ENCODE results near the gene PDE2A. TPM values are rescaled to one million over a fixed set of nuclear protein-coding genes. Genes with fewer than 3 reads are reported as not detected.

Gene PDE2A
- total and polyA plus RNA-seq, 2 donors (not counting 3 experiments of a cell fraction or from before 2014, with no cell fraction given): 14.8 to 16.8 TPM

GRCh38 chr11:72719551-72719950 lies 45.3 kb upstream of the PDE2A start:
- H3K4me1 ChIP-seq (ENCODE audit: control insufficient read depth, extremely low read depth, insufficient read depth, low read length): peaks cover 25% of the 10 kb centered on the region
- POLR2A ChIA-PET: no interaction called here
- peaks cover 0 to 2% of the 10 kb centered on the region in 2 experiments for H3K36me3 ChIP-seq (ENCODE audit: control insufficient read depth in 2 of 2, extremely low read depth in 1 of 2, insufficient read depth in 2 of 2, low read length in 2 of 2)
- no peak for TF ChIP-seq POLR2AphosphoS5 (IDR thresholded peaks at IDR 0.05; ENCODE audit: insufficient read depth, low read depth, low read length)
- no peak for TF ChIP-seq GATA2 (IDR thresholded peaks at IDR 0.05; ENCODE audit: insufficient read depth, insufficient read length, low read depth, low read length)
- no peak for TF ChIP-seq MYC (IDR thresholded peaks at IDR 0.05; ENCODE audit: low read depth, low read length)
- TF ChIP-seq FOS (IDR thresholded peaks at IDR 0.05; ENCODE audit: borderline replicate concordance, insufficient read depth, low read length): no peak
- TF ChIP-seq JUN (IDR thresholded peaks at IDR 0.05; ENCODE audit: borderline replicate concordance, insufficient read depth, insufficient read length, low read depth): no peak
- no peak for TF ChIP-seq MAX (IDR thresholded peaks at IDR 0.05; ENCODE audit: insufficient read depth, insufficient read length)
- no peak for TF ChIP-seq EZH2 (IDR thresholded peaks at IDR 0.05; ENCODE audit: borderline replicate concordance, low read depth, low read length, severe bottlenecking)
- no peak for TF ChIP-seq POLR2A (IDR thresholded peaks at IDR 0.05; ENCODE audit: low read depth, low read length)
- no peak for TF ChIP-seq CTCF (IDR thresholded peaks at IDR 0.05; ENCODE audit: extremely low read depth in 1 of 2, insufficient read depth in 1 of 2, low read depth in 1 of 2, low read length in 2 of 2)
- H3K27me3 ChIP-seq (ENCODE audit: control insufficient read depth in 2 of 2, insufficient read depth in 2 of 2, low read length in 2 of 2): no peaks in the 10 kb centered on the region
- dilution Hi-C loops (cut with MboI; ENCODE audit: extremely low pct_ligation_motif_present, low sequenced_read_pairs) (no loop called here), intact Hi-C loops (cut with micrococcal nuclease) (no loop called here)
- no peak for FAIRE-seq
- H3K9ac ChIP-seq (replicated peaks; ENCODE audit: extremely low read depth, insufficient read depth, low read length): no peak overlapping the region
- no peak for DNase-seq (ENCODE audit: low read depth, low spot score)
- H3K4me3 ChIP-seq (replicated peaks in 1 of 3; ENCODE audit: insufficient read depth in 1 of 3, low read depth in 1 of 3, low read length in 3 of 3): no peak overlapping the region
- BruUV-seq (replicated peaks): no TSS peak
- no peak overlapping the region for H2AFZ ChIP-seq (ENCODE audit: low read depth, low read length)
- no peaks in the 10 kb centered on the region for H3K9me3 ChIP-seq (replicated peaks; ENCODE audit: control insufficient read depth, insufficient read depth, low read length)
- H3K27ac ChIP-seq (ENCODE audit: insufficient read depth, low read depth, low read length): no peak overlapping the region
- no peak overlapping the region for H3K4me2 ChIP-seq (ENCODE audit: insufficient read depth, low read length)
- peaks cover 41% of the 10 kb centered on the region for H3K79me2 ChIP-seq (ENCODE audit: control insufficient read depth, insufficient read depth, low read length)
- no peaks in the 10 kb centered on the region for H3K9me1 ChIP-seq (replicated peaks; ENCODE audit: control insufficient read depth, extremely low read depth, insufficient read depth, low read length)
- CTCF ChIA-PET: interaction anchor here (1.8 kb wide), 1 partner anchor 36 kb away, joined by 6 read pairs; no protein-coding TSS in a partner anchor
- no peaks in the 10 kb centered on the region for H4K20me1 ChIP-seq (replicated peaks; ENCODE audit: control insufficient read depth, extremely low read depth, insufficient read depth, low read length)

All from endothelial cell of umbilical vein (primary cell).